H9 (cell line): ENCODE results near the gene ITGA11. TPM values are rescaled to one million over a fixed set of nuclear protein-coding genes. Genes with fewer than 3 reads are reported as not detected.
A peak's percentile ranks its signal among the peaks of the same experiment; 100 is the strongest.

Experiments used
- DNase-seq: peaks from one replicate; pipeline ENCODE4 v3.0.0-alpha.2; 2017
- H2AFZ ChIP-seq: one replicate; pipeline ENCODE4 v1.6.1; 2013; ENCODE audit warnings: mild to moderate bottlenecking, low read length, control low read depth, moderate library complexity
- H2AK5ac ChIP-seq: 2 replicates; pipeline ENCODE4 v1.6.1; 2013; ENCODE audit warnings: low read length, control low read depth, mixed read lengths; ENCODE audit not compliant: insufficient read length
- H2BK120ac ChIP-seq: one replicate; pipeline ENCODE4 v1.6.1; 2013; ENCODE audit warnings: low read depth, mild to moderate bottlenecking, low read length, control low read depth, inconsistent platforms; ENCODE audit not compliant: poor library complexity, severe bottlenecking
- H2BK12ac ChIP-seq: 2 replicates; pipeline ENCODE4 v1.6.1; 2013; ENCODE audit warnings: low read length, control low read depth, mixed read lengths, low read depth; ENCODE audit not compliant: insufficient read length
- H2BK15ac ChIP-seq: 2 replicates; pipeline ENCODE4 v1.6.1; 2013; ENCODE audit warnings: low read depth, low read length, control low read depth
- H2BK20ac ChIP-seq: one replicate; pipeline ENCODE4 v1.6.1; 2013; ENCODE audit warnings: low read depth, mild to moderate bottlenecking, low read length, control low read depth, inconsistent platforms; ENCODE audit not compliant: poor library complexity, severe bottlenecking
- H2BK5ac ChIP-seq: 2 replicates; pipeline ENCODE4 v1.6.1; 2013; ENCODE audit warnings: low read length, control low read depth, mixed read lengths; ENCODE audit not compliant: insufficient read length
- H3K14ac ChIP-seq: 2 replicates; pipeline ENCODE4 v1.6.1; 2013; ENCODE audit warnings: low read length, control low read depth; ENCODE audit not compliant: insufficient read depth
- H3K18ac ChIP-seq: 2 replicates; pipeline ENCODE4 v1.6.1; 2013; ENCODE audit warnings: low read depth, mild to moderate bottlenecking, mixed read lengths, low read length, control low read depth; ENCODE audit not compliant: insufficient read length
- H3K23ac ChIP-seq: 2 replicates; pipeline ENCODE4 v1.6.1; 2013; ENCODE audit warnings: low read length, control low read depth, mixed read lengths, low read depth; ENCODE audit not compliant: insufficient read length
- H3K23me2 ChIP-seq: 2 replicates; pipeline ENCODE4 v1.6.1; 2013; ENCODE audit warnings: low read depth, mild to moderate bottlenecking, mixed read lengths, low read length, control low read depth; ENCODE audit not compliant: insufficient read length, poor library complexity, severe bottlenecking
- H3K27ac ChIP-seq: 2 replicates; pipeline ENCODE4 v1.5.1; 2013; ENCODE audit warnings: low read length, control low read depth, mixed read lengths, low read depth; ENCODE audit not compliant: insufficient read length
- H3K27me3 ChIP-seq: 2 replicates; pipeline ENCODE4 v1.6.1; 2013; ENCODE audit warnings: low read length, control low read depth, inconsistent platforms; ENCODE audit not compliant: insufficient read depth
- H3K4ac ChIP-seq: 2 replicates; pipeline ENCODE4 v1.6.1; 2013; ENCODE audit warnings: low read depth, mild to moderate bottlenecking, control low read depth, inconsistent platforms, low read length, moderate library complexity
- H3K4me1 ChIP-seq: 2 replicates; pipeline ENCODE4 v1.6.1; 2013; ENCODE audit warnings: low read length, control low read depth, inconsistent platforms; ENCODE audit not compliant: insufficient read depth
- H3K4me2 ChIP-seq: 2 replicates; pipeline ENCODE4 v1.6.1; 2013; ENCODE audit warnings: low read length, control low read depth, mixed read lengths; ENCODE audit not compliant: insufficient read length, insufficient read depth
- H3K56ac ChIP-seq: 2 replicates; pipeline ENCODE4 v1.6.1; 2013; ENCODE audit warnings: low read depth, mild to moderate bottlenecking, mixed read lengths, low read length, control low read depth; ENCODE audit not compliant: insufficient read length
- H3K79me1 ChIP-seq: 2 replicates; pipeline ENCODE4 v1.6.1; 2013; ENCODE audit warnings: low read depth, mild to moderate bottlenecking, moderate library complexity, low read length, control low read depth, inconsistent platforms; ENCODE audit not compliant: insufficient read depth, poor library complexity, severe bottlenecking
- H3K79me2 ChIP-seq: 2 replicates; pipeline ENCODE4 v1.6.1; 2013; ENCODE audit warnings: low read length, control low read depth, inconsistent platforms; ENCODE audit not compliant: insufficient read depth
- H3K9ac ChIP-seq: 2 replicates; pipeline ENCODE4 v1.6.1; 2013; ENCODE audit warnings: low read length, control low read depth, mixed read lengths; ENCODE audit not compliant: insufficient read length; ENCODE audit errors: extremely low read depth
- H3K9me3 ChIP-seq: one replicate; pipeline ENCODE4 v1.6.1; 2013; ENCODE audit warnings: low read depth, low read length, inconsistent platforms; ENCODE audit not compliant: control insufficient read depth
- H3T11ph ChIP-seq: one replicate; pipeline ENCODE4 v1.6.1; 2013; ENCODE audit warnings: mild to moderate bottlenecking, low read length, control low read depth, inconsistent platforms
- H4K20me1 ChIP-seq: one replicate; pipeline ENCODE4 v1.6.1; 2013; ENCODE audit not compliant: control insufficient read depth, insufficient read length, insufficient read depth
- H4K5ac ChIP-seq: 2 replicates; pipeline ENCODE4 v1.6.1; 2013; ENCODE audit warnings: low read depth, mild to moderate bottlenecking, mixed read lengths, low read length, control low read depth; ENCODE audit not compliant: insufficient read length
- H4K8ac ChIP-seq: replicated peaks from 2 replicates; pipeline ENCODE4 v1.6.1; 2013; ENCODE audit warnings: low read length, control low read depth, mixed read lengths, low read depth; ENCODE audit not compliant: insufficient read length
- H4K91ac ChIP-seq: 2 replicates; pipeline ENCODE4 v1.6.1; 2013; ENCODE audit warnings: low read depth, mild to moderate bottlenecking, moderate library complexity, mixed read lengths, low read length, control low read depth; ENCODE audit not compliant: insufficient read length
- H3K27ac Mint-ChIP-seq, 3 experiments: 2 replicates in 2 of 3; 3 replicates in 1 of 3; pipeline ENCODE4 v1.8.0; 2020 to 2021; ENCODE audit warnings: mixed read lengths in 3 of 3, mild to moderate bottlenecking in 1 of 3, moderate library complexity in 1 of 3
- H3K27me3 Mint-ChIP-seq: 2 replicates; pipeline ENCODE4 v1.8.0; 2021; ENCODE audit warnings: low read depth, mild to moderate bottlenecking, moderate library complexity, mixed read lengths
- H3K36me3 Mint-ChIP-seq, 3 experiments: 2 replicates in 2 of 3; 3 replicates in 1 of 3; pipeline ENCODE4 v1.8.0; 2020 to 2021; ENCODE audit warnings: low read depth in 3 of 3, mixed read lengths in 3 of 3; ENCODE audit not compliant: insufficient read depth in 1 of 3
- H3K4me1 Mint-ChIP-seq, 2 experiments: 2 replicates each; pipeline ENCODE4 v1.8.0; 2020; ENCODE audit warnings: mixed read lengths in 2 of 2
- H3K4me3 Mint-ChIP-seq, 2 experiments: 2 replicates in 1 of 2; 3 replicates in 1 of 2; pipeline ENCODE4 v1.8.0; 2020 to 2021; ENCODE audit warnings: mild to moderate bottlenecking in 2 of 2, mixed read lengths in 2 of 2, moderate library complexity in 1 of 2
- H3K9me3 Mint-ChIP-seq, 2 experiments: 2 replicates in 1 of 2; 3 replicates in 1 of 2; pipeline ENCODE4 v1.8.0; 2020; ENCODE audit warnings: mild to moderate bottlenecking in 2 of 2, mixed read lengths in 2 of 2, moderate library complexity in 1 of 2
- CTCF ChIP-seq: fragments of 200-600 bp; sonication (generic); conservative IDR thresholded peaks from 3 replicates; pipeline ENCODE4 v1.8.0; 2021; ENCODE audit warnings: antibody characterized with exemption, mild to moderate bottlenecking
- WGBS: extraction: QIAGEN DNeasy Blood & Tissue Kit; methylation state at CpG from one replicate; pipeline ENCODE4 v1.1.7; 2013; ENCODE audit warnings: missing lambda C conversion rate, low lambda C conversion rate, mixed read lengths; ENCODE audit not compliant: insufficient read length; ENCODE audit errors: extremely low coverage; 5-methylcytosine and 5-hydroxymethylcytosine counted together
- total RNA-seq: library from RNA; stranded (reverse); gene quantifications from 2 replicates; pipeline ENCODE4 v1.2.1, GENCODE V29; 2021

Gene ITGA11
- total RNA-seq, 1 experiment from 2014 or later, result 0.07 TPM

GRCh38 chr15:68385671-68386586 is 46.0 kb downstream of the ITGA11 start:
- H3K4me1 Mint-ChIP-seq, result no peaks in the 10 kb centered on the region
- H3K27me3 Mint-ChIP-seq, result no peaks in the 10 kb centered on the region; the same call in none of the 2 replicates
- no peak overlapping the region for H3T11ph ChIP-seq
- no peak overlapping the region for H2AFZ ChIP-seq
- no peaks in the 10 kb centered on the region for H3K79me2 ChIP-seq
- TF ChIP-seq CTCF, result no peak
- no peak overlapping the region for H2BK5ac ChIP-seq
- H3K23me2 ChIP-seq, result no peaks in the 10 kb centered on the region
- no peaks in the 10 kb centered on the region; the same call in 1 of the 2 replicates for H3K27me3 ChIP-seq
- no peak overlapping the region for H2BK20ac ChIP-seq
- no peak overlapping the region for H3K9ac ChIP-seq
- no peak overlapping the region for H3K4me3 Mint-ChIP-seq
- no peak overlapping the region for H2AK5ac ChIP-seq
- no peak overlapping the region for H3K18ac ChIP-seq
- no peak overlapping the region for H3K4me2 ChIP-seq
- H3K36me3 Mint-ChIP-seq, result peaks cover 0 to 2% (median 0%) of the 10 kb centered on the region in 3 experiments; a peak in 1 of 7 replicates
- peak; percentile 12 for DNase-seq
- H3K79me1 ChIP-seq, result no peaks in the 10 kb centered on the region
- no peak overlapping the region for H4K8ac ChIP-seq
- H3K9me3 Mint-ChIP-seq, result no peaks in the 10 kb centered on the region; a peak in 1 of 5 replicates
- no peak overlapping the region for H3K56ac ChIP-seq
- no peak overlapping the region for H4K5ac ChIP-seq
- H3K9me3 ChIP-seq, result no peaks in the 10 kb centered on the region
- no peak overlapping the region for H3K23ac ChIP-seq
- no peak overlapping the region; the same call in 1 of the 2 replicates for H3K14ac ChIP-seq
- H3K4me1 ChIP-seq, result no peaks in the 10 kb centered on the region
- WGBS, result no CpG with 5 or more reads among the region's 8 CpGs
- no peak overlapping the region for H3K4ac ChIP-seq
- no peak overlapping the region for H2BK12ac ChIP-seq
- no peak overlapping the region for H3K27ac Mint-ChIP-seq
- H2BK120ac ChIP-seq, result no peak overlapping the region
- H3K27ac ChIP-seq, result no peak overlapping the region
- no peak overlapping the region for H2BK15ac ChIP-seq
- no peak overlapping the region for H4K91ac ChIP-seq
- H4K20me1 ChIP-seq, result no peaks in the 10 kb centered on the region
